Medulla oblongata (tissue), 1 donor: ENCODE measurements around the gene PCA3.
"Not testable (repeated sequence)": the region's sequence is repeated elsewhere in the genome, so short reads cannot be mapped to it uniquely, and the experiment has no call there.

Experiments
- DNase-seq: peaks from one replicate; pipeline ENCODE4 v3.0.0-alpha.2; 2015; ENCODE audit errors: extremely low spot score

The PCA3 gene

GRCh38 chr9:76764138-76764537 lies at the start of gene PCA3:
TSS of gene PCA3 (plus strand) at chr9:76764438.
- no peak for DNase-seq

GRCh38 chr9:76716085-76716672 lies 48.1 kb upstream of the PCA3 start:
- peak; percentile 77 for DNase-seq

GRCh38 chr9:76717176-76717575 lies 47.1 kb upstream of the PCA3 start:
- DNase-seq, result peak; percentile 36

- DNase-seq, result peak; percentile 57
Measured at GRCh38 chr9:76717613-76718012, 46.6 kb upstream of the PCA3 start.

GRCh38 chr9:76718166-76718565 lies 46.1 kb upstream of the PCA3 start:
- DNase-seq, result peak; percentile 6

- DNase-seq, result no peak
Measured at GRCh38 chr9:76720245-76720644, 44.0 kb upstream of the PCA3 start.

GRCh38 chr9:76725011-76725546 lies 39.2 kb upstream of the PCA3 start:
- no peak for DNase-seq

GRCh38 chr9:76725885-76726284 lies 38.4 kb upstream of the PCA3 start:
- DNase-seq, result no peak

- no peak for DNase-seq
Measured at GRCh38 chr9:76729116-76729515, 35.1 kb upstream of the PCA3 start.

- DNase-seq, result no peak
Measured at GRCh38 chr9:76729980-76730737, 34.1 kb upstream of the PCA3 start.

- DNase-seq, result no peak
Measured at GRCh38 chr9:76730801-76731200, 33.4 kb upstream of the PCA3 start.

- no peak for DNase-seq
Measured at GRCh38 chr9:76732341-76732958, 31.8 kb upstream of the PCA3 start.

GRCh38 chr9:76733096-76733495 lies 31.1 kb upstream of the PCA3 start:
- DNase-seq, result no peak

- no peak for DNase-seq
Measured at GRCh38 chr9:76734716-76735115, 29.5 kb upstream of the PCA3 start.

- DNase-seq, result no peak
Measured at GRCh38 chr9:76737154-76737902, 26.9 kb upstream of the PCA3 start.

- no peak for DNase-seq
Measured at GRCh38 chr9:76738402-76738801, 25.8 kb upstream of the PCA3 start.

GRCh38 chr9:76741524-76741923 lies 22.7 kb upstream of the PCA3 start:
- no peak for DNase-seq

- not testable (repeated sequence) for DNase-seq
Measured at GRCh38 chr9:76742890-76743289, 21.3 kb upstream of the PCA3 start.

- no peak for DNase-seq
Measured at GRCh38 chr9:76743931-76744330, 20.3 kb upstream of the PCA3 start.

- DNase-seq, result no peak
Measured at GRCh38 chr9:76744336-76744735, 19.9 kb upstream of the PCA3 start.

- DNase-seq, result no peak
Measured at GRCh38 chr9:76751001-76751400, 13.2 kb upstream of the PCA3 start.

GRCh38 chr9:76756268-76756640 lies 8.0 kb upstream of the PCA3 start:
- peak; percentile 60 for DNase-seq
